WI38 (cell line): Measurements from ENCODE around the gene MLX.

ENCODE experiments used
- H3K4me3 ChIP-seq: 2 replicates; pipeline ENCODE4 v1.5.1; 2011; ENCODE audit warnings: low read depth, mild to moderate bottlenecking, control low read depth, low read length
- TF ChIP-seq, protein P1 (sequence below): IDR thresholded peaks from 2 replicates; pipeline ENCODE4 v1.5.1; 2012; ENCODE audit warnings: low read depth, mild to moderate bottlenecking, control low read depth, low read length

Gene MLX

GRCh38 chr17:42577532-42578281 lies 10.8 kb downstream of the MLX start, which contains the start of gene PSMC3IP:
Gene PSMC3IP, minus strand, starts transcription at chr17:42577729. Its CDS starts 43 bp downstream, at chr17:42577686.
- TF ChIP-seq, protein P1, sequence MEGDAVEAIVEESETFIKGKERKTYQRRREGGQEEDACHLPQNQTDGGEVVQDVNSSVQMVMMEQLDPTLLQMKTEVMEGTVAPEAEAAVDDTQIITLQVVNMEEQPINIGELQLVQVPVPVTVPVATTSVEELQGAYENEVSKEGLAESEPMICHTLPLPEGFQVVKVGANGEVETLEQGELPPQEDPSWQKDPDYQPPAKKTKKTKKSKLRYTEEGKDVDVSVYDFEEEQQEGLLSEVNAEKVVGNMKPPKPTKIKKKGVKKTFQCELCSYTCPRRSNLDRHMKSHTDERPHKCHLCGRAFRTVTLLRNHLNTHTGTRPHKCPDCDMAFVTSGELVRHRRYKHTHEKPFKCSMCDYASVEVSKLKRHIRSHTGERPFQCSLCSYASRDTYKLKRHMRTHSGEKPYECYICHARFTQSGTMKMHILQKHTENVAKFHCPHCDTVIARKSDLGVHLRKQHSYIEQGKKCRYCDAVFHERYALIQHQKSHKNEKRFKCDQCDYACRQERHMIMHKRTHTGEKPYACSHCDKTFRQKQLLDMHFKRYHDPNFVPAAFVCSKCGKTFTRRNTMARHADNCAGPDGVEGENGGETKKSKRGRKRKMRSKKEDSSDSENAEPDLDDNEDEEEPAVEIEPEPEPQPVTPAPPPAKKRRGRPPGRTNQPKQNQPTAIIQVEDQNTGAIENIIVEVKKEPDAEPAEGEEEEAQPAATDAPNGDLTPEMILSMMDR = peak; percentile 19; the same call in 1 of the 2 replicates
- H3K4me3 ChIP-seq = peak within 1 kb of the TSS; percentile 82

DNA sequence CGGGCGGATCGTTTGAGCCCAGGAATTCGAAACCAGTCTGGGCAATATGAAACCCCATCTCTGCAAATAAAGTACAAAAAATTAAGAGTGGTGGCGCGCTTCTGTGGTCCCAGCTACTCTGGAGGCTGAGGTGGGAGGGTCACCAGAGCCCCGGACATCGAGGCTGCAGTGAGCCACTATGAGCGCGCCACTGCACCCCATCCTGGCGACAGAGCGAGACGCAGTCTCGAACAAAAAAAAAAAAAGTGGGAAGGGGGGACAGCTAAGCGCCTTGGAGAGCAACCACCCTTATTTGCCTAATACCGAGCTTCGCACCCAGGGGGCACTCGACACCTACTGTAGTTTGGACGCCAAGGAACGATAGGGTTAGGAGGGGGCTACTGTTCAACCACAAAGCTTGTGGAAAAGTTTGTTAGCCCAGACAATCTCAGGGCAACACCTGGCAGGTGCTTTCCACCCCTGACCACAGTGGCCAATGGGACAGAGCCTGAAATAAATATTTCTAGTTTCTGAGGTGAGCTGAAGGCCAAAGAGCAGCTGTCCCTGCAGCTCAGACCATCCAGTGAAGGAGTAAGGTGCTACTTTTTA lies 11.5 kb downstream of the MLX start:
- TF ChIP-seq, protein P1 = peak; percentile 70
- peak overlapping the region; percentile 82 for H3K4me3 ChIP-seq

DNA sequence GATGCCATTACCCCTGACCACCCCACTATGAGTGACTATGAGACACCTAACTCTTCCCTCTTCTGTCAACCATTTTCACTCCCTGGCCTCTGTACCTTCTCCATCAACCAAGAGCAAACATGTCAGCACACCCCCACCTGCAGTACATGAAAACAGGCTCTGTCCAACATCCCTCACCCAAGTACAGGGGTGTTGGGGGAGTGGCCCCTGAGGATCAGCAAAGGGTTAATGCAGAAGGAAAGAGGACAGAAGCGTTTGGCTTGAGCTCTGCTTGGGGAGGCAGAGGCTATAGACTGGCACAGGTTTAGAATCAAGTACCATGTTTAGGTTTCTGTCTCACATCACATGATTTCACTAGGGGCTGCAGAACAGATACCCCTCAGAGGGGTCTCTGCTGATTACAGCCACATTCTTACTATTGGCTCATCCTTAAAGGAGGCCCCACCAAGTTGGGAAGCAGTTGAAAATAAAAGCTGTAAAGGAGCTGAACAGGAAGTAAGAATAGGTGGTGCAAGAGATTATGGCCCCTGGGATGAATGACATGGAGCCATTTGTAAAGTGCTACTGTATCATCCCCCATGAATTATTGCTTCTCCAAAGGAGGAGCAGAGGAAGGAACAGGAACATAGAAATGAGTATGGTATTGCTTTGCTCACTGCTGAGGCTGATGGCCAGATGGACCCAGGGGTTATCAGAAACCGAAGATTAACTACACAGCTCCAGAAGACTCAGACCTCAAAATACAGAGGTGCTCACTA lies 13.1 kb downstream of the MLX start:
- no peak overlapping the region for H3K4me3 ChIP-seq

DNA sequence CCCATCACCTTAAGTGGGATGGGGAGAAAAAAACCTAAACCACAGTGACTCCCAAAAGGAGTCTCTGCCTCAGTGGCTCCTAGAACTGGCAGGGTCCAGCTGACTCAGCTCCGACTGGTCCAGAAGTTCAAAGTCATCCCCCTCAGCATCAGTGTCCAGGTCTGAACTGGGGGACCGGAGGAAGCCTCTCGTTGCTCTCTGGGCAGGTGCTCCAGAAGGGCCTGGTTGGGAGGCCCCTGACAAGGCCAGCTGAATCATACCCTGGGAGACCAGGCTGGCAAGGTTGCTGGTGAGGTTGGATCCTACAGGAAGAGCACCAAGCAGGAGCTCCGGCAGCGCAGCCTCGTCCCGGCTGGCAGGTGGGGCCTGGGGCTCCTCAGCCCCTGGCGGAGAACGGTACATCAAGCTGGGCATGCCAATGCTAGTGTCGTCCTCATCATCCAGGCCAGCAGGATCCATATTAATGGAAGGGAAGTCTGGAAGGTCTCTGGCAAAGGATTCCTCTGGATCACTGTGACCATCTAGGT lies 14.9 kb downstream of the MLX start:
- TF ChIP-seq, protein P1 = no peak
- H3K4me3 ChIP-seq = no peak overlapping the region

More for the DNA sequence above, 13.1 kb downstream of the MLX start:
- TF ChIP-seq, protein P1 = no peak

DNA sequence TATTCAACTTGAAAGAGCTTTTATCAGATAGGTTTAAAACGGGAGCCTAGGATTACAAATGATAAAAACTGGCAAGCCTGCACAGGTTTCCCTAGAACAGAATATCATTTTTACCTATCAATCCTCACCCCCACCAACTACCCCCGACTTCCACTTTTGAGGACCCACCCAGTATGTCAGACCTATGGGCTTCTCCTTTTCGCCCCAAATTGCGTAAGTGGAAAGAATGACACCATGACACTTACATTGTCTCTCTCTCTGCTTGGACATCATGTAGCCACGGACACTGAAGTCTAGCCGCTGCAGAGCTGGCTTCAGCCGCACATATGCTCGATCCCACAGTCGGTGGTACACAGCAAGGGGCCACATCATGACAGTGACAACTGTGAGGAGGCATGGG lies 18.0 kb downstream of the MLX start:
- H3K4me3 ChIP-seq = no peak overlapping the region
- TF ChIP-seq, protein P1 = no peak

DNA sequence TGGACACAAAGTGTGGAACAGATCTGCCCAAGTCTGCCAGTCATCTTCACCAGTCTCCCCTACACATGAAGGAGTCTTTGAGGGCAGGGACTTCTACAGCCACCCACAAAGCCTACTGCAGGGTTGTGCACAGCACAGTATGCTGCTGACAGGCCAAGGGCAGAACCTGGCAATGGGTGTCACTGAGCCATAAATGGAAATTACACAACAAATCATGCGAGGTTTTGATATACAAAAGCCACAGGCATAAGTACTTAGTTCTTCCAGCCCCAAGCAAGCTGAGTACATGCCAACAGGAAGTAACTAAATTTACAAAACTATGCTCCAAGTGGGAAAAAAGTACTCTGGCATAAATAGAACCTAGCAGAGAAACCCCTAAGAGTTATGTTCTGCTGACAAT lies 18.5 kb downstream of the MLX start:
- no peak overlapping the region for H3K4me3 ChIP-seq
- TF ChIP-seq, protein P1 = no peak
